NOMO-1 treated with dmso at 0.1 percent for 144 hours (cell line): ENCODE measurements around the gene MBOAT2.

ENCODE experiments used
- DNase-seq: peaks from one replicate; lab custom pipeline; 2025; ENCODE audit not compliant: unreplicated experiment; lab: John Stamatoyannopoulos, UW

The MBOAT2 gene

DNA sequence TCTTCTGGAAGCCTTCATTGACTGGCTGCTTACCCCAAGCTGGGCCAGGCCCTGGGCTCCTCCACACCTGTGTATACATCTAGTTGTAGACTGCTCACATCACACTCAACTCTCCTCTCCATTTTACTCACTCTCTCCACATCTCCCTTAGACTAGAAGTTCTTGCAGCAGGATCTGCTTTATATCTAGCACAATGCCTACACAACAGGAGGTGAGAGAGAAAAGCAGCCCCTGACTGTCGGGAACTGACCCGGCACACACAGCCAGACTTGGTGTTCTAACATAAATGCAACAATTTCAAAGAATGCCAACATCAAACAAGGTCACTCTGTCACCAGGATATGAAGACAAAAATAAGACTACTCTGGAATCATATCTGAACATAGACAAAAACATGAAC, 172.0 kb downstream of the MBOAT2 start:
- DNase-seq, result no peak

DNA sequence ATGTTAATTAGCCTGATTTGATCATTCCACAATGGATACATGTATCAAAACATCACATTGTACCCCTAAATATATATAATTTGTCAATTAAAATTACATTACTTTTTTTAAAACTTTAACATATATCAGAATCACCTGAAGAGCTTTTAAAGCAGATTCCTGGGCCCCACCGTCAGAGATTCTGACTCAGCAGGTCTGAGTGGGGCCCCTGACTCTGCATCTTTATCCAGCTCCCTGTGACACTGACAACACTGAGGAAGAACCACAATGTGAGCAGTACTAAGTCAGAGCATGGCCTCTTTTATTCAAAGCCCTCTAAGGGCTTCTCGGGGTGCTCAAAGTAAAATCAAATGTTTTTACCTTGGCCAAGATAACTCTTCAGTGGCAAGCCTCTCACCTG, 175.8 kb downstream of the MBOAT2 start:
- no peak for DNase-seq

DNA sequence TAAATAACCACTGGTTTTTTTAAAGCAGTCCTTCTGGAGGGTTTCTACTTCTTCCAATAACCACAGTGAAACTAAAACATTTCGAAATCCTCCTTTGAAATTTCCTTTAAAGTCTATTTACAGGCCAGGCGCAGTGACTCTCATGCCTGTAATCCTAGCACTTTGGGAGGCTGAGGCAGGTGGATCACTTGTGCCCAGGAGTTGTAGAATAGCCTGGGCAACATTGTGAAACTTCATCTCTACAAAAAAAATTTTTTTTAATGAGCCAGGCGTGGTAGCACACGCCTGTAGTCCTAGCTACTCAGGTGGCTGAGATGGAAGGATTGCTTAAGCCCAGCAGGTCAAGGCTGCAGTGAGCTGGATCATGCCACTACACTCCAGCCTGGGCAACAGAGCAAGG, 181.3 kb downstream of the MBOAT2 start:
- DNase-seq, result peak; percentile 6

DNA sequence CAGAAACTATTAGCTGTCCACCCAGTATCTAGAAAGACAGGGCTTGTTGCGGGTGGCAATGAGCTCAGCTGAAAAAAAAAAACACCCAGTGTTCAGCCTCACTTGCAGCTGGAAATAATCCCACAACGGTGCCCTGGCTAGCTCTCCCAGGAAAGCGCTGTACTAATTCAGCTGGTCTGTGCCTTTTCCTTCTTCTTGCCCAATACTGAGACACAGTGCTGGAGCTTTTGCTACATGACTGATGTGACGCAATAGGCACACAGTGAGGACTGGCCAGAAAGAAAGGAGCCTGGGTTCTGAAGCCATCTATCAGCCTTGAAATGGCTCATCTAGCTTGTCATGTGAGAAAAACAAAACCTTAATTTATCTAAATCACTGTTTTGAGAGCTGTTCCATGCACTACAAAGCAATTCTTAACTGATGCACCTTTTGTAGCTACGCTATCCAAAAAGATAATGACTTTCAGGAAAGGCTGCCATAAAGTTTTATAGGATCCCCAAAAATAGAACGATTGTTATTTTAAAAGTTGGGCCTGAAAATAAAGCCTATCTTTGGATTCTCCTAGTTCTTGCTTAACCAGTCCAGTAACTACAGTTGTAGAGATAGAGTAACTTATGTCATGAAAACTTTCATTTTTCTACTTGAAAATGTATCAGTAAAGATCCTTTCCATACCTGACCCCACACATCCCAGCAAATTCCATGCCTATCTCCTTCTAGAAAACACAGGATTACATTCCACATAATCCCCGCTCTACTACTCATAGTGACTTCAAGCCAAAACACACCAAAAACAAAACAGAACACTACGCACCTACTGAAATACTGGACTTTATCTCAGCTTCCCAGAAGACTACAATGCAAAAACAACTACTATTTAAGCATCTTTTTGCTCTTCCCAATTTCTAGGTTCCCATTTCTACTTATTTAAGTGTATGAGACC, 181.9 kb downstream of the MBOAT2 start:
- DNase-seq, result peak; percentile 9

DNA sequence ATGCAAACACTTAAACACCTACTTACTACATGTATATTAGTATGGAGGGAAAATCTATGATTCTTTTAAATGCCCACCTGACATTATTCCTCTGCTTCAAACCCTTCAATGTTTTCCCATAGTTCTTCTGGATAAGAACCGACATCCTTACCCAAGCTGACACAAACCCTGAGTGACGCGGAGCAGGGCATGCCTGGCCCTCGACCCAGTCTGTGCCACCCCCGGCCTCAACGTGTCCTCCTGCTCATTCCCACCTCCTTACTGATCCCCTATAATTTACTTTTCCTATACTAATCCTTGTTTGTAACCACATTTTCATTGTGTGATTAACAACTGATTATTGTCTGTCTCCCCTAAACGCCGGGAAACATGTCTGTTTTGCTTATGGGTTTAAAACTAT, 183.5 kb downstream of the MBOAT2 start:
- DNase-seq, result no peak

DNA sequence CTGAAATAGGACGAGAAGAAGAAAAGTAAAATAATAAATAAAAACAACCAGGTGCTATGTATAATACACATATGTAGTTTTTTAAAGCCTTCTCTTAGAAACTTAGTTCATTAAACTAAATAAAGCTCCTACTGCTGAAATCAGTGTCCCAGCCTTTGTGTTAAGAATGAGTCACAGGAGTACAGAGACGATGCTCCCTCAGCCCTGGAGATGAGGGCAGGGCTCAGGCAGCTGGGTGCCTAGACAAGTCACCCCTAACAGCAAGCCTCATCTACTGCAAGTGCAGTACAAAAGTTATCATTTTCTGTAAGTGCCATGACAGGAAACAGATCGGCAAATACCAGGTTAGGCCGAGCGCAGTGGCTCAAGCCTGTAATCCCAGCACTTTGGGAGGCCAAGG, 184.3 kb downstream of the MBOAT2 start:
- no peak for DNase-seq

DNA sequence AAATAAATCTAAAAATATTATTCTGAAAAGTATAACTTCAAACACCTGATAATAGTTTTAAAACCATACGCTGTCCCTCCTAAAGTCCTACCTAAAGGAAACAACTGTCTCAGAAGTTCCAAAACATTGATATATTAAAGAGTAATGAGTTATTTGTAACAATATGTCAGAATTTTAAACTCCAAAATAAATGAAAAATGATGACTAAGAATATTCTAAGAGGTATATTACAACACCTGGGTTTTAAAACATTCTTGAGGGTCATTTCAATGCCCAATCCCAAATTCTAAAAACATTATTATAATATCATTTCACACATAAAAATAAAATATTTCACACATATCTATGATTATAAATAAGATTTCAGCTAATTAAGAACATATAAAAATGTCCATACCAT, 186.3 kb downstream of the MBOAT2 start:
- DNase-seq, result no peak

DNA sequence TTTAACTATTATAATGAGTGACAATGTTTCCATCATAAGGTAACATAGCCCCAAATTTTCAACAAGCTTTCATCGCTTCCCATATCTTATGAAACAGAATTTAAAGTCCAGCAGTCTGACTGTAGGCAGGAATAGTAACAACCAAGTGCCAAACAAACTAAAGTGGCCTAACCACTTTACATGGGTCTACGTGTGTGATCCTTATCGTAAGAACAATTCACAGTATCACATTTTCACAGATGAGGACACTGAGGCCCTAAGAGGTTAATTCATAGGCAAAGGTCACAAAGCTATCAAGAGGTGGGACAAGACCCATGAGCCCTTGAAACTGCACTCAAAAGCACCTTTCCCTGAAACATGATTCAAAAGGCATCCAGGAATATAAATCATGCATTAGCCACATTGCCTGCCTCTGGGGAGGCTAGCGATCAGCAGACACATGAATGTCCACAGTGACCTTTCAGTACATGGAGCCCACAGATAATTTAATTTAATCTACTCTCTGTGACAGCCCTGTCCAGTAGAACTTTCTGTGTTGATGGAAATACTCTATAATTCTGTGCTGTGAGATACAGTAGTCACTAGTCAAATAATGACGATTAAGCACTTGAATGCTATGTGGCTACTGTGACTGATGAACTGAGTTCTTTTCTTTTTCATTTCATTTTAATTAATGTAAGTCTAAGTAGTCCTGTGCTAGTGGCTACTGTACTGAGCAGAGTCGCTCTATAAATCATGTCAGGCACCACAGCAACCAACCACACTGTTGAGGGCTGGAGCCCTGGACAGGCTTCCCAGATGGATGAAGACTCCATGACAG, 196.4 kb downstream of the MBOAT2 start:
- DNase-seq, result no peak

DNA sequence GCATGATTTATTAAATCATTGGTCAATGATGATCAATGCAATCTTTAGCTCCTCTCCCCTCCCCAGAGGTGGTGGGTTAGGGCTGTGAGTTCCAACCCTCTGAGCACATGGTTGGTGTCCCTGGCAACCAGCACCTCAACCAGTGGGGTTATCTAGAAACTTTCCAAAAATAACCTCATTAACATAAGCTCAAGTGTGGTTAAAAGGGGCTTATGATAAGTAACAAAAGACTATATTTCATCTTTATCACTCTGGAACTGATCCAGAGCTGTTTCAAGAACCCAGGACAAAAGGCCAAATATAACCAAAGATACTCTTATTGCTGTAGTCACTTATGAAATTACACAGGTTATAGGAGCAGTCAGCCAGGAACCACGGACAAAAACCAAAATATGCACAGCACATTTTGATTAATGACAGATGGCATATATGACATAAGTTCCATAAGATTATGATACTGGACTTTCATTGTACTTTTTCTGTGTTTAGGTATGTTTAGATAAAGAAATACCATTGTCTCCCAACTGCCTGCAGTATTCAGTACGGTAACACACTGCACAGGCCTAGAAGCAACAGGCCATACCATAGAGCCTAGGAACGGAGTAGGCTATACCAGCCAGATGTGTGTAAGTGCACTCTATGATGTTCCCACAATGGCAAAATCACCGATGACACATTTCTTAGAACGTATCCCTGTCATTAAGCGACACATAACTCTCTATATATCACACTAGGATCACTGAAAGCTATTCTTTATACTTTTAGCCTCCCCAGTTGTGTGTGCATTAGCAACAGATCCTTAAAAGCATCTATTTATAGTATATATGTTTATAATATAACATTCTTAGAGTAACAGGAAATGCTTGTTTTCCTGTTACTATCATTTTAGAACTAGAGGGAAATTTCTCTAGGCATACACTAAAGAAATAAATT, 197.9 kb downstream of the MBOAT2 start:
- no peak for DNase-seq

DNA sequence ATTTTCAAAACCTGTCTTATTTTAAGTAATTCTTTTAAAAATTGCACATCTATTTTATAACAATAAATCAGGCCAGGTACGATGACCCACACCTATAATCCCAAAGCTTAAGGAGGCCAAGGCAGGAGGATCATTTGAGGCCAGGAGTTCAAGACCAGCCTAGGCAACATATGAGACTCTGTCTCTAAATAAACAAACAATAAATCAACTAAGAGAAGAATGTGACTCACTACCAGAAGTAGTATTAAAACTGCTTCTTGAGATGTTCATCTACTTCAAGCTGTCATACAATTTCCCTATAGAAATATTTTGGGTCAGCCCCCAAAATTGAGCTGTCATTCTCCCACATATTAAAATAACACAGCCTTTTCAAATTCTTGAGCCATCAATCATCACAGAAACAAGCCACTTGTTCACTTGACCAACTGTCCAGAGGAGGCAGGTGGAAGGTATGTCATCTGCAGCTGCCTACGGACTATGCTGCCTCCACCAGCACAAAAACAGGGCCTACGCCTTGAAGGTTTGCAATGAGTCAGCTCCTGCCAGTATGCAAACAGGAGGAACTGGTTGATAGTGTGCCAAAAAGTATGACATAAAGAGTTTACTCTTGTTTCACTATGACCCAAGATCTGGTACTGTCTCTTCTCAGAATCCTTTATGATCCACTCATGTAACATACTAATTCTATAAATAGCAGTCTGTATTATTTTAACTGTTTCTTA, 199.7 kb downstream of the MBOAT2 start:
- no peak for DNase-seq

DNA sequence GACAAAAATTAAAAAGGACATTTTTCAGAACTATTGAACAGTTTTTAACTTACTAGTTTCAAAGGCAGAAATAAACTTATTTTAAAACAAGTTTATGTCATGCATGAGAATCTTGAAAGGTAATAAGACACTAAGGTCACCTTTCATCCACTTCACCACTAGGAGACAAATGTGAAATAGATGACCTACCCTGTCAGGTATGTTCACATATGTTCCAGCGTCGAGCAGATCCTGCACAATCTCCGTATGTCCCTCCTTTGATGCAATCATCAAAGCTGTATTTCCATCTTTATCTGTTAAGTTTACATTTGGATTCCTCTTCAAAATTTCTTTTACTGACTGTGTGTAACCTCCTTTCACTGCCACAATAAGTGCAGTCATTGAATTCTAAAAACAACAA, 200.7 kb downstream of the MBOAT2 start:
- no peak for DNase-seq
